ENCODE results near the gene AHSG. TPM values are rescaled to one million over a fixed set of nuclear protein-coding genes. Genes with fewer than 3 reads are reported as not detected.

AHSG gene
- total and polyA plus RNA-seq, 8 donors, result 0.92 TPM; not detected in 7

DNA sequence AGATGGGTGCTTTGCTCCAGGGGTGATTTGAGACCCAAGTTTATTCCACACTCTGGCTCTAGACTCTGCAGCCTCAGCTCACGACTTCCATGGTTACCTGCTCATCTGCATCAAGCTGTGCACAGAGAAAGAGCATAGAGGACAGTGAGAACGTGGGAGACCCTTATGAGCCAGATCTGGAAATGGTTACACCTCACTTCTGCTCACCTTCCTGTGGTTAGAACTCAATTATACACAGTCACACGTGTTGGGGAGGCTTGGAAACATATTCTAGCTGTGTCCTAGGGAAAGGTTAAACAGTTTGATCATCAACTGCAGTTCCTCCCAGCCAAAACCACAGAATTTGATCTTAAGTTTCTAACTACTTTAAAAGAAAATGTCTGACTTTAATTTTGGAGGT lies 29.2 kb downstream of the AHSG start:
- TF ChIP-seq POLR2A (IDR thresholded peaks at IDR 0.05) (no peak), EP300 (IDR thresholded peaks at IDR 0.05) (no peak), POLR2AphosphoS5 (IDR thresholded peaks at IDR 0.05) (no peak)
- TF ChIP-seq, protein P1, sequence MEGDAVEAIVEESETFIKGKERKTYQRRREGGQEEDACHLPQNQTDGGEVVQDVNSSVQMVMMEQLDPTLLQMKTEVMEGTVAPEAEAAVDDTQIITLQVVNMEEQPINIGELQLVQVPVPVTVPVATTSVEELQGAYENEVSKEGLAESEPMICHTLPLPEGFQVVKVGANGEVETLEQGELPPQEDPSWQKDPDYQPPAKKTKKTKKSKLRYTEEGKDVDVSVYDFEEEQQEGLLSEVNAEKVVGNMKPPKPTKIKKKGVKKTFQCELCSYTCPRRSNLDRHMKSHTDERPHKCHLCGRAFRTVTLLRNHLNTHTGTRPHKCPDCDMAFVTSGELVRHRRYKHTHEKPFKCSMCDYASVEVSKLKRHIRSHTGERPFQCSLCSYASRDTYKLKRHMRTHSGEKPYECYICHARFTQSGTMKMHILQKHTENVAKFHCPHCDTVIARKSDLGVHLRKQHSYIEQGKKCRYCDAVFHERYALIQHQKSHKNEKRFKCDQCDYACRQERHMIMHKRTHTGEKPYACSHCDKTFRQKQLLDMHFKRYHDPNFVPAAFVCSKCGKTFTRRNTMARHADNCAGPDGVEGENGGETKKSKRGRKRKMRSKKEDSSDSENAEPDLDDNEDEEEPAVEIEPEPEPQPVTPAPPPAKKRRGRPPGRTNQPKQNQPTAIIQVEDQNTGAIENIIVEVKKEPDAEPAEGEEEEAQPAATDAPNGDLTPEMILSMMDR (IDR thresholded peaks at IDR 0.05), result no peak
- no peak overlapping the region for H3K4me3 ChIP-seq
- H3K36me3 ChIP-seq, result no peaks in the 10 kb centered on the region
- intact Hi-C loops (cut with DNase I; ENCODE audit: low total_unique reads), result no loop called here
- no peaks in the 10 kb centered on the region for H3K4me1 ChIP-seq
- DNase-seq, result no peak
- no peak overlapping the region for H3K27ac ChIP-seq
- 42 to 56% (median 45%) methylated on average over 3 of the region's 3 CpGs for WGBS, 5 donors
- H3K9me3 ChIP-seq, result no peaks in the 10 kb centered on the region
- H3K27me3 ChIP-seq, result peaks cover 0 to 11% (median 0%) of the 10 kb centered on the region in 3 donors

DNA sequence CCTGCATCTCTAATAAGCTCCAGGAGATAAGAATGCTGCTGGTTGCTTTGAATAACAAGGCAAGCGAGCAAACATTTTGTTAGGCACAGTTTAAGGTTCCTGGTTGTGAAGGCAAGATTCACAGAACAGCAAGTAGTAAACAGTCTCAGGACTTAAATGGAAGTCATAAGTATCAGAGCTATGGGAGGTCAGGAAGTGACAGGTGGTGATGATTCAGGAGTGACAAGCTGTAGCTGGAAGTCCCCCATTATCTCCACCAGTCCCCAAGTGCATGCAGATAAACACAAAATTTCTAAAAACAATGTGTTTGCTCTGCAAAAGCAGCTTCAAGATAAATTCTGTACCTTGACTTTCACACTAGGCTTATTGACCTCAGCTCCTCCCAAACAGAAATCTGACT lies 30.6 kb downstream of the AHSG start:
- Histone ChIP-seq H3K9me3 (no peaks in the 10 kb centered on the region), H3K4me3 (no peak overlapping the region), H3K27me3 (peaks cover 0 to 11% (median 0%) of the 10 kb centered on the region in 3 donors), H3K36me3 (no peaks in the 10 kb centered on the region), H3K27ac (no peak overlapping the region), H3K4me1 (no peaks in the 10 kb centered on the region)
- TF ChIP-seq, protein P1 (IDR thresholded peaks at IDR 0.05), result no peak
- TF ChIP-seq POLR2AphosphoS5 (IDR thresholded peaks at IDR 0.05) (no peak), POLR2A (IDR thresholded peaks at IDR 0.05) (no peak), EP300 (IDR thresholded peaks at IDR 0.05) (no peak)
- WGBS, 5 donors, result 53 to 71% (median 66%) methylated on average over 1 of the region's 1 CpG
- intact Hi-C loops (cut with DNase I; ENCODE audit: low total_unique reads), result no loop called here
- DNase-seq, result no peak

DNA sequence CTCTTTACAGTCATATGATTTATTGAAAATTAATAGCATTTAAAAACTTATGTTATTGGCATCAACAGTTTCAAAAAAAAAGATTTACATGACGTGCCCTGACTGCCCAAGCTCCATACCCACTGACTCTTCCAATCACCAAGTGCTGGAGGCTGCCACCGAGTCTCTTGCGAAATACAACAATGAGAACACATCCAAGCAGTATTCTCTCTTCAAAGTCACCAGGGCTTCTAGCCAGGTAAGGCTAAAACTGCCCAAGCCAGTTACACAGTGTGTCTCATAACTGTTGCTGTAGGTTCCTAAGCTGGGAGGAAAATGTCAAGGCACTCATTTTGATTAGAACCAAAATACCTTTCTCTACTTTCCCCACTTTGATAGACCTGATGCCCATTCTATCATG lies 31.8 kb downstream of the AHSG start:
- Histone ChIP-seq H3K4me3 (no peak overlapping the region), H3K4me1 (no peaks in the 10 kb centered on the region), H3K27me3 (peaks cover 0 to 11% (median 0%) of the 10 kb centered on the region in 3 donors), H3K27ac (no peak overlapping the region), H3K36me3 (no peaks in the 10 kb centered on the region), H3K9me3 (no peaks in the 10 kb centered on the region)
- no peak for TF ChIP-seq POLR2AphosphoS5 (IDR thresholded peaks at IDR 0.05)
- TF ChIP-seq EP300 (IDR thresholded peaks at IDR 0.05), result no peak
- TF ChIP-seq POLR2A (IDR thresholded peaks at IDR 0.05), result no peak
- TF ChIP-seq, protein P1 (IDR thresholded peaks at IDR 0.05), result no peak
- no peak for DNase-seq
- intact Hi-C loops (cut with DNase I; ENCODE audit: low total_unique reads), result no loop called here
- 62 to 73% (median 70%) methylated on average over 3 of the region's 3 CpGs for WGBS, 5 donors

DNA sequence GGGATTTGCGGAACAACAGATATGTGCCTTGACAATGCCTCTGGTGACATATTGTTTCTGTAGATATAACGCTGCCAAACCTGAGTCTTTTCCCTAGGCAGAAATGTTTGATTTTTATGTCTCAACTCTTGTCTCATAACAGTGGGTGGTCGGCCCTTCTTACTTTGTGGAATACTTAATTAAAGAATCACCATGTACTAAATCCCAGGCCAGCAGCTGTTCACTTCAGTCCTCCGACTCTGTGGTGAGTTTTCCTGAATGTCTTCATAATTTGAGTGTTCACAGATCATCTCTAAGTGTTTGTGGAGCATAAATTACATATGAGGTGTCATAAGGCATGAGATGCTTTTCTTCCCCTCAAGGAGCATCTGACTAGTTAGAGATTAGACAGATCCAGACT lies 33.2 kb downstream of the AHSG start:
- H3K9me3 ChIP-seq, result no peaks in the 10 kb centered on the region
- no peak overlapping the region for H3K27ac ChIP-seq
- no peaks in the 10 kb centered on the region for H3K4me1 ChIP-seq
- WGBS, 5 donors, result 77 to 91% (median 89%) methylated on average over 4 of the region's 4 CpGs
- peaks cover 0 to 7% (median 0%) of the 10 kb centered on the region in 3 donors for H3K27me3 ChIP-seq
- no peak for TF ChIP-seq EP300 (IDR thresholded peaks at IDR 0.05)
- TF ChIP-seq, protein P1 (IDR thresholded peaks at IDR 0.05), result no peak
- no peak overlapping the region for H3K4me3 ChIP-seq
- H3K36me3 ChIP-seq, result no peaks in the 10 kb centered on the region
- intact Hi-C loops (cut with DNase I; ENCODE audit: low total_unique reads), result no loop called here
- DNase-seq, result no peak
